Stimulated activated CD4-positive, alpha-beta T cell treated with anti-CD3 and anti-CD28 coated beads, TNF-alpha, amount 100 ng/mL, for 24 hours (primary cell): Measurements from ENCODE around the gene CRACR2A.

Experiments
- DNase-seq, 3 experiments: peaks; one replicate each; pipeline ENCODE4 v3.0.0-alpha.2; 2020; ENCODE audit warnings: low read depth in 3 of 3

CRACR2A gene

DNA sequence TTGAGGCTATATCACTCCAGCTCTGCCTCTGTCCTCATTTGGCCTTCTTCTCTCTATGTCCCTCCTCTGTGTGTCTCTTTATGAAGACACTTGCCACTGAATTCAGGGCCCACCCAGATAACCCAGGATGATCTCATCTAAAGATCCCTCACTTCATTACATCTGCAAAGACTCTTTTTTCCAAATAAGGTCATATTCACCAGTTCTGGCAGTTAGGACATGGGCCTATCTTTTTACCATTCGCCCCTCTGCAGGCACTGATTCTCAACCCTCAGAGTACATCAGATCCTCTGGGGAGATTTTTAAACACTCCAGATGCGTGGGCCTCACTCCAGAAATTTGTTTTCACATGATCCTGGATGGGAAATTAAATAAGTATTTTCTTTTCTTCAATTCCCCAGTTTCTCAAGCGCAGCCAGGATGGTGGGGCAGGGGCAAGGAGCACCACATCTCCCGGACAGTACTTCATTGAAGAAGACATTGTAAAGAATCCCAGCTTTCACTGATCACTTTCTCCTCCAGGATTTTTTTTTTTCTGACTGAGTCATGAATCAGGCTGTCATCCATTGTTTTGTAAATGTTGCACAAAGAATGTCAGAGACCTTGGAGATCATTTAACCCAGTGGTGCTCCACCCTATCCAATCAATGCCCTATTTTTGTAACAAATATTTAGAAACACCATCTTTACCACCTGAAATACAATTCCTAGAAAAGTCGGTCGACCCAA, 27.4 kb downstream of the CRACR2A start:
- no peak for DNase-seq

DNA sequence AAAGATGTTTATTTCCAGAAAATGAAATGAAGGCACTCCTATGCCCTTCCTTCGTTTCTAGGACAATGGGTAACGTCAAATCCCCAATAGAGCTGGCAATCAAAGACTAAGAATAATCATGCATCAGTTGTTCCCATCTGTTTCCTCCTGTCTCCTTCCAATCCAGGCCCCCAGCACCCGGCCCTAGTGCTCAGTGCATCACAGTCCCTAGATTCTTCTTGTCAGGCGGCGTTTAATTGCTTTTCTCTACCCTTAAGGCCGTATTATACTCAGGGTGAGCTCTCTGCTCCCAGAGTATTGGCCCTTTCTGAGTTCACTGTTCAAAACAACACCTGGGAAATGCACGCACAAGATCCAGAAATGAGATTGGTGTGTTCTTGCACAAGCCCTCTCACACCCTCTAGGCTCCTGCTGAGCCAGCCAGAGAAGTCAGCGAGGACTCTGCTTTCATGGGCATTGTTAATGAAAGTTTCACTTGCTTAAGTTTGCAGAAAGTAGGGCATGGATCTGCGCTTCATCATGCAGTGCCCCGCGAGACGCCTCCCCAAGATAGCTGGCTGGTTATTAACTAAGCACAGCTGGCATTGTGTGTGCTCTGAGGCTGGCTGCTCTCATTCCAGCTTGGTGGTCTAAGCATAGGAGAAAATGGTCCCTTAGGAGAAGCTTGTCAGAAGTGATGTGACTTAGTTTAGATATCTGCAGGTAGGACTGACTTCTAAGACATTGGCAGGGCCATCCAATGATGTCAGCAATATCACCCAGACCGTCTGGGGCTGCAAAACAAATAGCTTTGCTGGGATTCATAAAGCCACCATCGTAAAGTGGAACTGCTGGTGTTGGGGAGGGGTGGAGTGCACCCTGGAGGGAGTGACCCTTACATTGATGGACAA, 28.7 kb downstream of the CRACR2A start:
- no peak for DNase-seq

DNA sequence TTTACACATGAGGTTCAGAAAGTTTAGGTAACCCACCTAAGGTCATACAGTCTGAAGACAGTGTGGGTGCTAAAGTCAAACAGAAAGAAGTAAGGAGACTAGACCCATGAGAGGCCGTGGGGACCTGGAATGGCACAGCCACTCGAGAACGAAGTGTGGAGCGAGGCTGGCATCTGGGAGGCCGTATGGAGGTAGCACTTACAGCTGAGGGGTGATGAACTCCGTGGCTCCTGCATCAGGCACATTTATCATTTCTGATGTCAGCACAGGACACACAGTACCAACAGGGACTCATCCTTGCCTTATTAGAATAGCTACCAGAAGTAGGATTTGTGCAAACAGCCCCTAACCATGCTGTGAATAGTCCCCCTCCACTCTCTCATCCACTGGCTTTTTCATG, 30.5 kb downstream of the CRACR2A start:
- DNase-seq, result no peak

DNA sequence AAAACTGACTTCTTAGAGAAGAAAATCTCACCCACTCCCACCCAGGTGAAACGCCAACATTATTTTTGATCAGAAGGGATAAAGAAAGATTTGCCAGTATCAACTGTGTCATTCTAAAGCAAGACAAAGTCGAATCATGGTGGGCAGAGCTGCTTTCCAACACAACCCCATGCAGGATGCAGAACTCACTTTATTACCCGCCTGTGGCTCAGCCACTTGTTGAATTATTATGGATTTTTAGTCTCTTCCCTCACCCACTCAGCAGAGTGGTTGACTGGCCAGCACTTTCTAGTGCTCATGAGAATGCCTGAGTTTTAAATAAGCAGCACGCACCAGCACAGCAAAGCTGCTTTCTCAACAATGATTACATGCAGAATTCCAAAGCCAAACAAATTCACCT, 32.1 kb downstream of the CRACR2A start:
- DNase-seq, result no peak

DNA sequence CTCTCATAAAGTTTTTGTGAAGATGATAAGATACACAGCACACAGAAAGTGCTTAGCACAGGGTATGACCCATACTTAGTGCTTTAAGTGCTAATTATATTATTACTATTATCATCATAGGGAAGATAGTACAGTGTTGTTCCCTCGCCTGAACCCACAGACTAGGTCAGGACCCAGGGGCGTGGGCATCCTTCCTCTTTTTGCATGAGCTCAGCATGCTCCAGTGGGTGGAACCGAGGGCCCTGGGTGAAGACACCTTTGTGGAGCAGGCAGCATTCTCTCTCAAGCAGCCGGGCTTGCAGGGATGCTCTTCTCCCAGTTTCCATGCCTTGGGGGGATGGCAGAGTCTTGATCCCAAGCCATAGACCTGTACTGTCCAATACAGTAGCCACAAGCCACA, 34.8 kb downstream of the CRACR2A start:
- DNase-seq, result no peak

DNA sequence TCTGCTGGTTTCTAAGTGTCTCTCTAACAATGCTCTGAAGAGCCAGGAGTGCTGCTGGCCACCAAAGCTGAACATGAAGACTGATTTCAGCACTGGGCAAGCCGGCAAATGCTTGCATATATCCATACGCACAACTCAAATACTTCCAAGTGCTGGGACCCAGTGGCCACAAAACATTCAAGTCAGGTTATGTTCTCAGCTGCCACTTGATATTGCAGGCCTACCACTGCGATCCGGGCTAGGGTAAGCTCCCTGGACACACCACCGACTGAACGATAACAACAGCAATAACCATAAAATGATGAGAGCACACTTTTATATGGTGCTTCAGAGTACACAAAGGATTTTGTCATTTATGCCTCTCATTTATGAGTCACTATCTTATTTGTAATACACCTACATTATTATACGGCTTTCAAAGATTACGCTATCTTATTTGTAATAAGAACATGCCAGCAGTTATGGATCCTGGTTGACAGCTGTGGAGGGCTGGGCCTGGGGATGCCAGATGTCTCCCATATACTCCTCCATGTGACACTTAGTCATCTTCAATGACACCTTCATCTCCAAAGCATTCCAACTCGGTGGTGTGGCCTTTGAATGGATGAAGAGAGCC, 35.5 kb downstream of the CRACR2A start:
- no peak for DNase-seq

DNA sequence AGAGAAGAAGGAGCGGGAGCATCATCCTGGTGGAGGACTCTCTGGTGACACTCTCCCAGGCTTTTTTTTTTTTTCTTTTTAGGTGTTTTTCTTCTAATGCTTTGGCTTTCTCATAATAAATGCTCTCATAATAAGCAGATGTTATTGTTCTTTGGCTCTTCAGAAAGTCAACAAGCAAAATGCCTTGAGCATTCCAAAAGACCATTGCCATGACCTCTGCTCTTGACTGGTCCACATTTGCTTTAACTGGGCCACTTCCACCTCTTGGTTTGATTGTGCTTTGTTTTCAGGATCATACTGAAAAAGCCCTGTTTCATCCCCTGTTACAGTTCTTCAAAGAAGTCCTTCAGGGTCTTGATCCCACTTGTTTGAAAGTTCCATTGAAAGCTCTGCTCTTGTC, 36.9 kb downstream of the CRACR2A start:
- no peak for DNase-seq

DNA sequence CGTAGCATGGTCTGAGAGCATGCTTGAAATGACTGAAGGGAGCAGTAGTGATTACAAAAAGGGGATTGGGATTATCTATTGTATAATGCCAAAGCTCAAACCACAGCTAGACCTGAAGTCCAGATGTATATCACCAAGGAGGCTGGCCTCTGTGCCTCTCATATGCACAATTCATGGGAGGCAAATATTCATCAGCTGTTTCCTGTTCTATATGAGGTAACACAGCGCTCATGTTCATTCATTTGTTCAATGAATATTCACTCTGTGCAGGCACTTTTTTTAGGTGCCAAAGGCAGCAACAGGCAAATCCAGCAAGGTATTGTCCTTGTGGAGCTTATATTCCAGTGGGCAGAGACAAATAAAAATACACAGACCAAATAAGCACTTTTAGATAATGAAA, 39.0 kb downstream of the CRACR2A start:
- no peak for DNase-seq

DNA sequence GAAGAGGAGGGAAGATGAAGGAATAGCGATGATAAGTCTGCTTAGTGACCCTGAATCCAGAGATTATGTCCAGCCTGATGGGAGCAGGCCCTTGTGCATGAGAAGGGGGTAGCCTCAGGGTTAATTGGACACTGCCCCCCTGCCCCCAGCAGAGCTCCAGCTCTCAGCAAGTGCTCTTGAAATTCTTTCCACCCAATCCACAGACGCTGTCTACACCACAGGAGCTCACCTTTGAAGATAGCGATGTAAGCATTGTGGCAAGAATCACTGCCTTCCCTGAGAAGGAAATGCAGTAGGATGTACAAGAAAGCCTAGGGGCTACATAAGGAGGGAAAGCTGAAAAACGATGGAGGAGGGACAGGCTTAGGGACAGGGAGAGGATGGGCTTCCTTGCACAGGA, 39.4 kb downstream of the CRACR2A start:
- no peak for DNase-seq

DNA sequence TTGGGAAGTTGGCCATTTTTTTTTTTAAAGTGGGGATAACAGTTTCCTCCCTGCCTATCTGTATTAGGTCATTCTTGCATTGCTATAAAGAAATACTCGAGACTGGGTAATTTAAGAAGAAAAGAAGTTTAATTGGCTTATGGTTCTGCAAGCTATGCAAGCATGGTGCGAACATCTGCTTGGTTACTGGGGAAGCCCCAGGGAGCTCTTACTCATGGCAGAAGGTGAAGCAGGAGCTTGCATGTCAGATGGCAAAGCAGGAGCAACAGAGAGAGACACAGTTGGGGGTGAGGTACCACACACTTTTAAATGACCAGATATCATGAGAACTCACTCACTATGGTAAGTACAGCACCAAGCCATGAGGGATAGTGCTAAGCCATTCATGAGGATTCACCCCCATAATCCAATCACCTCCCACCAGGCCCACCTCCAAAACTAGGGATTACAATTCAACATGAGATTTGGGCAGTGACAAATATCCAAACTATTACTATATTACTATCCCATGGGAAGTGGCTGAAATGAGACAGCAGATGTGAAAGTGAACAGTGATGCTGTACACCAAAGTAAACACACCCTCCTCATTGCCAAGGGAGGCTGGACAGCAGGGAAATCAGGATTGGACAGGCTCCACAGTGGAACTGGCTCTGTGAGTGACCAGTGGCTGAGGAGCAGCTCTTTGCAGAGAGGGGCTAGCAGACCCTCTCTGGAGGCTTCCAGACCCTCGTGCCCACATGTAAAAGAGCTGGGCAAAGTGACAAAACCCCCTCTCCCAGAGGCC, 40.5 kb downstream of the CRACR2A start:
- DNase-seq, result no peak

DNA sequence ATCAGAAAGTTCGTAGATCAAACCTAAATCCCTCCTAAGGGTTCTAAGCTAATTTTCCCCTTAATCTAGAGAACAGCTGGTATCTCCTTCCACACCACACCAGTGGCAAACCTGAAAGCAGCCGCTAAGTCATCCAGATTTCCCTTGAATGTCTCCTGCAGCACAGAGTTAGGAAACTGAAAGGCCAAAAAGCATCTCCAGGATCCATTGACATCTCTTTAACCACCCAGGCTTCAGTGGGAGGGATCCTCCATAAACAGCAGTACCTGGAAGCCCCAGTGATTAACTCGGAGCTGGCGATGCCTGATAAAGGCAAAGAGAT, 47.6 kb downstream of the CRACR2A start:
- no peak for DNase-seq

DNA sequence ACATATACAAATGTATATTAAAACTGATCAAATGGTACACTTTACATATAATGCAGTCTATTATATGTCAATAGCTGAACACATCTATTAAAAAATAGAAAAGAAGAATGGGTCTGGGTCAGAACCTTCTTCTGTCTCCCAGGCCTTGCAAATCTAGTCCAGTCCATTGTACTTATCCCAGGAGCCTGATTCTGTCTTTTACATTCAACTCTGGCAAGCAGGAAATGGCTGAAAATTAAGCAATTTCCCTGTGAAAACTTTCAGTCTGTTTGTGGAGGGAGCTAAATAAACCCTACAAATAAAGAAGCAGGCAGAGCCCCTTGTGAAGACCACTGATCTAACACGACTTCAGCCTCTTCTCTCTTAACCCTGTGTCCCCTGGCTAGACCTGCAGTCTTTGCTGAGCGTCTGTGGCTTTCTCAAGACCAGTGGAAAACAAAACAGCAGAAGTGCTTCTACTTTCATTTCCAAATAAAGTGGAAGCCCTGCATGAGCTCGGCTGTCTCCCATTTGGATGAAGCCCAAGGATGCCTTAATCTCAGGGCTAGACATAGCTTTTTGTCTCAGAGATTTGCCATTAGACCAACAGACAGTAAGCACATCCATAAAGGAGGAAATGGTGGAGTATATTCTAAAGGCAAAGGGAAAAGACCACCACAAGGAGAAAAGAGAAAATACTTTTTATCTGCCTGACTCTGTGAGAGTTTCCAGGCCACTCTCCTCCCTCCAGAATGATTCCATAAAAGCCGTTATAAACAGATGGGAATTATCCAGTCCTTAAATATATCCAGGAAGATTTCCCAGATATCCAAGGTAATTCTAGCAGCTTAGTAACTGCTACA, 48.2 kb downstream of the CRACR2A start:
- no peak for DNase-seq

DNA sequence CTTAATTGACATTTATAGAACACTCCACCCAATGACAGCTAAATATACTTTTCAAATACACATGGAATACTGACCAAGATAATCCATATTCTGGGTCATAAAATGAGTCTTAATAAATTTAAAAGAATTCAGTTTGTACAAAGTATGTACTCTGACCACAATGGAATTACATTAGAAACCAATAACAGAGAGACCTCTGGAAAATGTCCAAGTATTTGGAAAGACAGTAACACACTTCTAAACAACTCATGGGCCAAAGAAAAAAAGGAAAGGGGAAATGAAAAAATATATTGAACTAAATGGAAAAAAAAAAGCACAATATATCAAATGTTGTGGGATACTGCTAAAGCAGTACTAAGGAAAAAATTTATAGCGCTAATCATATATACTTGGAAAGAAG, 52.0 kb downstream of the CRACR2A start:
- no peak for DNase-seq

DNA sequence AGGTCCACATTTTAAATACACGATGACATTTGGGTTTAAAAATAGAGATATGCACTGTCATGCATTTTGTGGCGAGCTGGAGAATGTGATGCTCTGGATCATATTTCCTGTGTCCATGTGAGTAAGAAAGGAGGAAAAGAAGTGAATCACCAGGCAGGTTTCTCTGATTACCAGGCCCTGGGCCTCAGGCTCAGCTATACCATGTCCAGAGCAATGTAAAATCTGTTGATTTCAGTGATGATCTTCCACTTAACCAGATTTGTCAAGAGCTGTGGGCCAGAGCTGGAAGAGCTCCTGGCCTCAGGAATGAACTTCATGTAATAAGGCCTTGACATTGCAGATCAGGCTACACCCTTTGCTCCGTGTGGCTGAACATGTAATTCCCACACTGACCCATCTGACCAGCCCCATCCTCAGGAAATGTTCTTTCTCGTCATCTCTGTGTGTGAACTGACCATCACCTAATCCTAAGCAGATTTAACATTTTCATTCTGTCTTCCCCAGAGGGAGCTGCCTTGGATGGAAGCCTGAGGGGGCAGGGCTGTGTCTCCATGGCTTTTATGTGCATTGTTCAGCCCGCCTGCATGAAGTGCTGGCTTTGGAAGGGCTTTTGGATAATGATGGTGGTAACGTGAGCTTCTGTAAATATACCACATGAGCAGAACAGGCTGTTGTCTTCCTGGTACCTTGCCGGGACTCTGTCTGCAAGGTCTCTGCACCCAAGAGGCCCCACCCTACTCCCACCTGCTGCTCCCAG, 54.5 kb downstream of the CRACR2A start:
- no peak for DNase-seq

DNA sequence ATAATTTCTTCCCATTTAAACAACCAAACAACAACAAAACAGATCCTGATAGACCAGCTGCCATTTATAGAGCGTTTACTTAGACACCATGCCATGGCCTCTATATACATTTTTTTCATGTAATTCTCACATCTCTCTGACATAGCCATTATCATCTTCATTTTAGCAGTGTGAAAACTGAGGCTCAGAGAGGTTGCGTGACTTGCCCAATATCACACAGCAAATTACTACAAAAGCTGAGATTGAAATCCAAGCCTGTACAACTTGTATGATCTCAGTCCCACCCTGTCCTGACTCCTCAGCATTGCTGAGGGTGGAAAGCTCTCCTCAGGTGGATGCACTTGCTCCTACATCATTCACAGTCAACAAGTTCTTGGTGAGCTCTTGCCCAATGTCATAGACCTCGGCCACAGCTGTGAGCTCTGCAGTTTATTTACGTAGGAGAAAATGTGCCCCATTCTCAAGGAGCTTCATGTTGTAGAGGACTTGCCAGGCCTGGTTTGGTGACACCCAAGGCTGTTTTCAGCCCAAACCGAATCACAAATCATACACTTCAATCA, 55.5 kb downstream of the CRACR2A start:
- no peak for DNase-seq

DNA sequence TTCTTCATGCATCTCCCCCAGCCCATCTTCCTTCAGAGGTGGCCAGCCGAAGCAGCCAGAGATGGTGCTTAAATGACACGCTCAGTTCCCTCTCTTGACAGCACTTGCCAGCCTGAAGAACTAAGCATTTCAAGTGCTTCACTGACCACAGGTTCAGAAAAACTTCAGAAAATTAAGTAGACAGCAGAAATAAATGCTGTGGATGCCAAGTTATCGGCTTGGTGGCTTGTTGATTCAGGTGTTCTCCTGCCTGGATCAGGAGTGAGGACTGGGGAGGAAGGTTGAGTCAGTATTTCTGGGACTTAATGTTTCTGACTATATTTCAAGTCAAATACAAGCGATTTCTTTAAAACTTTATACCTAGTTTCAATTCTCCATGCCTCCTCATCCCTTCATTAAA, 58.2 kb downstream of the CRACR2A start:
- DNase-seq, result no peak

DNA sequence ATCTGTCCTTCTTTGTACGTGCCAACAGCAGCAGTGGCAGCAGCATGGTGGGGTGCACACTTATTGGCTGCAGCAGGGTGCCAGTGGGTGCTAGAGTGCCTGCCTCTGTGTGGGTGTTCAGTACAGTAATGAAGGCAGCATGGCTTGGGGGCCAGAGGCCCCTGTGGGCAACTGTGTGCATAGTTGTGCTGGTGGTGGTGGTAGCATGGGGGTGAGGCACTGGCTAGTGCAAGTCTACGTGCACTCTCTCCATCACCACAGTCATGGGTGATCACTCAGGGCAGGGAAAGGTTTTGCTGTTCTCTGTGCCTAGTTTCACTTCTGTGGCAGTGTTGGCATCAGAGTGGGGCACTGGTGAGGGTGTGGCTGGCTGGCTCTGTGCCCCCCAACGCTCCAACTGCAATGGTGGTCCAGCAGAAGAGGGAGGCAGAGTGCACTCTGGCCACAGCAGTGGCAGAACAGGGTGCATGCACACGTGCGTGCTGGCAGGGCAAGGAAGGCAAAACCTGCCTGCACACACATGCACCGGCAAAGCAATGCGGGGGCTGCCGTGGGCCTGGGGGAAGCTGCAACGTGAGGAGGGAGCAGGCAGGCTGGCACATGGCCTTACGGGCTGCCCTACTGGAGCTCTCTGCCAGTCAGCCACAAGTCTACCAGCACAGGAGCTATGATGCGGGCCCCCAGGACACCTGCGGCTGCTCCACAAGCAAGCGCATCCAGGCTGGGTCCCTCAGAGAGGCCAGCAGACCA, 60.1 kb downstream of the CRACR2A start:
- no peak for DNase-seq

DNA sequence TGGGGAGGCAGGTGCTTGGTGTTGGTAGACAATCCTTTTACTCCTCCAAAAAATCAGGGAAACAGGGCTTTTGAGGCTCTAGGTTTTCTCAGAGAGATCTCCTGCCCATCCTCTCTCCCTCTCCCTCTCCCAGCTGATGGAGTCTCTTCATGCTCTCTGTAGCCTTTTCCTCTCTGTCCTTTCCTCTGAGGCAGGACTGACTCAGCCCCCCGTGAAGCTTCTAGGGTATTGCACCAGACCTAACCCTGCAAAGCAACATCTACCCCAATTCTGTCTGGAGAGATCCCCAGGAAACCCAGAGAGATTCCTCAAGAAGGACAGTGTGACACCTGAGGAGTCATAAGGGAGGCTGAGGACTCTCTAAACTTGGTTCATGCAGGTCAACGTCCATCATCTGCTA, 66.4 kb downstream of the CRACR2A start:
- DNase-seq, result no peak

DNA sequence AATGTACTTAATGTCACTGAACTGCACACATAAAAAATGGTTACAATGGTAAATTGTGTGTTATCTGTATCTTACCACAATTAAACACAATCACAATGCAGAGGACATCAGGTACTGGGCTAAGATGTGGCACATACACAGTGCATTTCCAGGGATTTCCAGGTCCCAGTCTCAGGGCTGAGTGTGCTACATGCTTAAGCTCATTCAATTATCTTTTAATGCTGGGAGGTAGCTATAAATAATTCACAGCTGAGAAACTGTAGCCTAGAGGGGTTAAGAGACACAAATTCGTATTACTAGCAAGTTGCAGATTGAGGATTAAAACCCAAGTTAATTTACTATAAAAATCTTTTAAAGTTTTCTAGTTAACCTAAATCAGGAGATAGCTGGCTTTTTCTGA, 67.1 kb downstream of the CRACR2A start:
- no peak for DNase-seq
